Endothelial cell of coronary artery (primary cell): ENCODE results near the gene WTAP. TPM values are rescaled to one million over a fixed set of nuclear protein-coding genes. Genes with fewer than 3 reads are reported as not detected.

ENCODE experiments used
- total RNA-seq: library from RNA; depleted of rRNA; stranded (reverse); fragments of >200 nt; gene quantifications from 2 replicates; pipeline ENCODE4 v1.2.3, GENCODE V29; 2014

WTAP gene
- total RNA-seq = 76.1 and 83.8 TPM in 2 replicates

GRCh38 chr6:159726918-159727716, at the start of gene WTAP:
WTAP (plus strand) TSS chr6:159727506; CDS start chr6:159736266, 8,760 bp downstream.

DNA sequence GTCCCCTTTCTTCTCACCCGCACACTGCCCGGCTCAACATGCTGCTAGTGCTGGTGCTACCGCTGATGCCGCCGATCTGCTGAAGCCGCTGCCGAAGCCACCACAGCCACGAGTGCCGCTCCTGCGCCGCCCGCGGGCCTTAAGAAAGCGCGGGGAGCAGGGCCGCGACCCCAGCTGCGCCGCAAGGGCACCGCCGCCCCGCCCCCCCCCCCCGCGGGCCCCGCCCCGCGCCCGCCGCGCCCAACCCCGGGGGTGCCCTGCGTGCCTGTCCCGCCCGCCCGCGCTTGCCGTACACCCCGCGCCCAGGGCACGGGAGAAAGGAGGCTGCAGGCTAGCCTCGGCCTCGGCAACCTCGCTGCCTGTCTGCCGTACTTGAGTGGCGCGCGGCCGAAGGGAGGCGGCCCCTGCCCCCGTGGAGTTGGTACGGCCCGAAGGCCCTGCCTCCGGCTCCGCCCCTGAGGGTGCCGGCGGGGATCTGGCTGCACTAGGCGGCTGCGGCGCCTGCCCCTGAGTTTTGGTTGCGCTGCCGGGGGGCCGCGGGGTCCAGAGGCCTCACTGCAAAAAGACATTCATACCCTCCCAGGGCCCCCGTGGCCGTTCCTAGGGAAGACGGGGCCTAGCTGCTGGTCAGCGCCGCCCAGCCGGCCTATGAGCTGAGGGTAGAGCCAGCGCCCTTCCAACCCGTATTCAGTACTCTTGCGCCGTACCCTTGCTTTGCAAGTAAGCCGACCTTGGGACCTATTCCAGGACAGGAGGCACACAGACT, 34.0 kb upstream of the WTAP start, which contains the start of gene SOD2:
TSS of gene SOD2 (minus strand) at position 114 of the 766 bp plus-strand sequence. CDS start at position 40, 74 bp downstream.

DNA sequence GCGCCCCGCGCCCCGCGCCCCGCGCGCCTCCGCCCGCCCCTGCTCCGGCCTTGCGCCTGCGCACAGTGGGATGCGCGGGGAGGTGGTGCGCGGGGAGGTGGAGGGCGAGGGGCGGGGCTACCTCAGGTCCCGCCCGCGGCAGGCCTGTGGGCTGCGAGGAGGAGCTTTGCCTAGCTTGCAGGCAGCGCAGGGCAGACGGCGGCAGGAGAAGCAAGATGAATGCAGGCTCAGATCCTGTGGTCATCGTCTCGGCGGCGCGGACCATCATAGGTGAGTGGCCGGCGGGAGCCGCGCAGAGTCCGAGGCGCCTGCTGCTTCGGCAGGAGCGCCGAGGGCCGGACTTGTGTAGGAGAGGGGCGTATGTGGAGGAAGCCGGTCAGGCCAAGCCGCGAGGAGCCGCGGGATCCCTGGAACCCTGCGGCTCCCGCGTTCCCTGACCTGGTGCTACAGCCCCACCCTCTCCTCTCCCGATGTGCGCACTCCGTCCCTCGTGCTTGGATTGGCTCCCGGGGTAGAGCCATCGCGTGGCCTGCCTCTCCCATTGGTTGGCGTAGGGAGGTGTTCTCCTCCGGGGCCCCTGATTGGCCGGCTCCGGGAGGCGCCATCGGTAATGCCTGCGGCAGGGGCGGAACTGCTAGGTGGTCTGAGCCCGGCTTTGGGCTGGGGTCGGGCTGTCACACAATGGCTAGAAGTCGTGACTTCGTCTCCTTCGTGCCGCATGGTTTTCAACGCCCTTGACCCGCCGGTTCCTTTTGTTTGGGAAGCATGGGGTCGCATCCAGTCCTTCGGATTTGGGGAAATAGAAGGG, 34.8 kb downstream of the WTAP start, which contains the start of gene ACAT2:
TSS of gene ACAT2 (plus strand) at position 173 of the 808 bp plus-strand sequence. CDS start at position 216, 43 bp downstream.

GRCh38 chr6:159789377-159790148, 62.3 kb downstream of the WTAP start, which contains the start of gene TCP1:
TCP1 (minus strand) TSS chr6:159789602; CDS start chr6:159789468, 134 bp downstream.

DNA sequence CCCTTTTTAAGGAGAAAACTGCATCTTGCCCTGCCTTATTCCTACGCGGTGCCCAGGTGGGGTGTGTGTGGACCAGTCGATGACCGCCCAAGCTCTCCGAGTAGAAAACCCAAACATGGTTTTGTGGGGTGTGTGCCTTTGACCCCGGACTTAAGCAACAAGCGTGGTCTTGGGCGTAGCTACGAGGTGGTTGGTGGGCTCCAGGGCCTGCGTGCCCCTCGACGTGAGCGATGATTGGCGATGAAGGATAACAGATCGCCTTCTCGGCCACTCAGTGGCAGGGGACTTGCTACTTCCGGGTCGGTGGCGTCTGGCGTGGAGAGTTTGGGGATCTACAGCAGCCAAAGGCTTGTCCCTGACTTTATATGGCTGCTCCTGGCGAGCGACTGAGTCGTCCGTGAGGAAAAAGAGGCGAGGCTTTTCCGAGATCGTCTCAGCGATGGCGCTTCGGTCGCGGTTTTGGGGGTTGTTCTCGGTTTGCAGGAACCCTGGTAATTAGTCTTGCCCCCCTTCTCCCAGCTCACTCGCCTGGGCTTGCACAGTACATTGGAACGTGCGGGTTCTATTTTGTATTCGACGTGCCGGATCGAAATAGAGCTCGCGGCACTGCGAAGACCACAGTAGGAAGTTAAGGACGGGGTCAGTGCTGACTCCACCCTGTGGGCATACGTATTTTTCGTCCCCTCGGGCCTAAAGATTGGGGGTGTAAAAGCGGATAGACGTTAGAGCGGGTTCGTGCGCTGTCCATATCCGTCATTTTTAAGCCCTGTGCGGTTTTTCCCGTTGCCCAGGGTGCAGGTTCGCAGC, 63.0 kb downstream of the WTAP start, which contains the start of gene MRPL18:
TSS of gene MRPL18 (plus strand) at position 319 of the 807 bp plus-strand sequence. CDS start at position 440, 121 bp downstream.

GRCh38 chr6:159800141-159800865, 73.0 kb downstream of the WTAP start, which contains the start of gene PNLDC1:
PNLDC1 (plus strand) TSS chr6:159800276; CDS start chr6:159800308, 32 bp downstream.

Other genes starting within 250 kb of the WTAP start
- 125 and 171 TPM in 2 replicates for gene SOD2, start 34.3 kb upstream of the WTAP start, total RNA-seq
- 12.9 and 37.0 TPM in 2 replicates for gene ACAT2, start 34.5 kb downstream of the WTAP start, total RNA-seq
- 371 and 375 TPM in 2 replicates for gene TCP1, start 62.1 kb downstream of the WTAP start, total RNA-seq
- 64.9 and 89.7 TPM in 2 replicates for gene MRPL18, start 63.0 kb downstream of the WTAP start, total RNA-seq
- 0.09 TPM in 1 of 2 replicates, not detected in the other for gene PNLDC1, start 72.8 kb downstream of the WTAP start, total RNA-seq
- gene MAS1, start 163.5 kb downstream of the WTAP start, total RNA-seq = not detected in 2 replicates
- 56.5 and 105 TPM in 2 replicates for gene IGF2R, start 241.6 kb downstream of the WTAP start, total RNA-seq